ENCODE data around the gene ABCA2.
"Not testable (repeated sequence)": the region's sequence is repeated elsewhere in the genome, so short reads cannot be mapped to it uniquely, and the experiment has no call there.

DNA sequence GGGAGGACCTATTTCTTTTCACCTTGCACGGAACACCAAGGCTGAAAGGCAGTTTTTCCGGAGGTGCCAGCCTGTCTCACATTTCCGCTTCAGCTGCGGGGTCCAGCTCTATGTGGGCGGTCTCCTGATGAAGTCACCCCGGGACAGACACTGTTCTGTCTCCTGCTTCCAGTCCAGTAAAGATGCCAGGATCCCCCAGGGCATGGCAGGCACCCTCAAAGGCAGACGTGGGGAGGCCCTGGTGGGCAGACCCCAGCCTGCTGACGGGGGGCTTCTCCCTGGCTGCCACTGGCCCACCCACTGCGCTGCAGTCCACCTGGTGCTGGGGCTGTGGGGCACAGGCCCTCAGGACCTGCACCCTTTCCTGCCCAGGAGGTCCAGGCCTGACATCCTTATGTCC, 34.8 kb upstream of the ABCA2 start:
- not testable (repeated sequence) for TF ChIP-seq CTCF, POLR2AphosphoS5, POLR2A (IDR thresholded peaks at IDR 0.05)

Measured in breast epithelium (tissue), 3 donors.